T-helper 1 cell treated with Interleukin-12 subunit alpha and Interleukin-12 subunit beta and Interleukin-4 antibody, amounts not matched to agents 30 μg/mL and 1 μg/mL, for 36 hours (primary cell): ENCODE measurements around the gene UBFD1.

Experiments used
- H3K27ac Mint-ChIP-seq: one replicate; pipeline ENCODE4 v1.8.0; 2021; ENCODE audit warnings: mild to moderate bottlenecking, mixed read lengths
- H3K27me3 Mint-ChIP-seq: one replicate; pipeline ENCODE4 v1.8.0; 2021; ENCODE audit warnings: low read depth, mixed read lengths
- H3K36me3 Mint-ChIP-seq: one replicate; pipeline ENCODE4 v1.8.0; 2021; ENCODE audit warnings: low read depth, mixed read lengths
- H3K4me1 Mint-ChIP-seq: one replicate; pipeline ENCODE4 v1.8.0; 2021; ENCODE audit warnings: low read depth, mixed read lengths
- H3K4me3 Mint-ChIP-seq: one replicate; pipeline ENCODE4 v1.8.0; 2021; ENCODE audit warnings: mild to moderate bottlenecking, moderate library complexity, mixed read lengths
- H3K9me3 Mint-ChIP-seq: one replicate; pipeline ENCODE4 v1.8.0; 2021; ENCODE audit warnings: mixed read lengths

UBFD1 gene

GRCh38 chr16:23519282-23519681 is 38.2 kb upstream of the UBFD1 start:
- Mint-ChIP-seq H3K9me3 (no peaks in the 10 kb centered on the region), H3K27ac (no peak overlapping the region), H3K4me3 (no peak overlapping the region), H3K27me3 (no peaks in the 10 kb centered on the region), H3K36me3 (peaks cover 25% of the 10 kb centered on the region), H3K4me1 (peaks cover 24% of the 10 kb centered on the region)

DNA sequence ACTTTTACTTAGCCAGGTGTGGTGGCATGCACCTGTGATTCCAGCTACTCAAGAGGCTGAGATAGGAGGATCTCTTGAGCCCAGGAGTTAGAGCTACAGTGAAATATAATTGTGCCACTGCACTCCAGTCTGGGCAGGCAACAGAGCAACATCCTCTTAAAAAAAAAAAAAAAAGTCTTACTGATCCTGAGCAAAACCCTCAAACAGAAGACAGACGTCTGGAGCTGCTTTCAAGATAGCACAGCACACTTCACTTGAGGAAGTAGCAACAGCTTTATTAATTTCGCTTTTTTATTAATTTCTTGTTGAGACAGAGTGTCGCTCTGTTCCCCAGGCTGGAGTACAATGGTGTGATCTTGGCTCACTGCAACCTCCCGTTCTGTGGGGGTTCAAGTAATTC is 37.0 kb upstream of the UBFD1 start:
- Mint-ChIP-seq H3K4me3 (no peak overlapping the region), H3K36me3 (peaks cover 27% of the 10 kb centered on the region), H3K27me3 (no peaks in the 10 kb centered on the region), H3K27ac (no peak overlapping the region), H3K9me3 (no peaks in the 10 kb centered on the region), H3K4me1 (peaks cover 16% of the 10 kb centered on the region)

- H3K36me3 Mint-ChIP-seq = peaks cover 27% of the 10 kb centered on the region
Measured at GRCh38 chr16:23521037-23521743, 36.3 kb upstream of the UBFD1 start.

DNA sequence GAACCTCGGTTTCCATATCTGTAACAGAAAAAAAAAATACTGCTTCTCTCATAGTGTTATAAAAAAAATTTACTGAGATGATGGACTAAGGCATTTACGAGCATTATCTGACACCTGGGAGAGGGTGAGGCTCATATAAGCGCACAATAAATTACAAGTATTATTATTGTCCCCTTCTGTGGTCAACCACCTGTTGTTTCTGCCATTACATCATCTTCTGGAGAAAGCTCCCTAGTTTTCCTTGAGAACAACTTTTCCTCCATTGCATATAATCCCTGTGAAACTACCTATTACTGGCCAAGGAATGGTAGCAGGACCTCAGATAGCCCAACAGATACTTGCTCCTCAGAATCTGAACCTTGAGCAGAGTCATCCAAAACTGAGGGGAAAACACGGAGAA is 35.6 kb upstream of the UBFD1 start:
- peaks cover 27% of the 10 kb centered on the region for H3K36me3 Mint-ChIP-seq
- H3K9me3 Mint-ChIP-seq = no peaks in the 10 kb centered on the region
- H3K27ac Mint-ChIP-seq = no peak overlapping the region
- no peak overlapping the region for H3K4me3 Mint-ChIP-seq
- H3K27me3 Mint-ChIP-seq = no peaks in the 10 kb centered on the region
- H3K4me1 Mint-ChIP-seq = peaks cover 8% of the 10 kb centered on the region

More at GRCh38 chr16:23521037-23521743, 36.3 kb upstream of the UBFD1 start:
- no peaks in the 10 kb centered on the region for H3K9me3 Mint-ChIP-seq
- no peak overlapping the region for H3K4me3 Mint-ChIP-seq
- H3K4me1 Mint-ChIP-seq = peaks cover 14% of the 10 kb centered on the region
- no peaks in the 10 kb centered on the region for H3K27me3 Mint-ChIP-seq
- no peak overlapping the region for H3K27ac Mint-ChIP-seq

- no peaks in the 10 kb centered on the region for H3K27me3 Mint-ChIP-seq
- H3K4me1 Mint-ChIP-seq = peaks cover 4% of the 10 kb centered on the region
Measured at GRCh38 chr16:23523321-23523720, 34.2 kb upstream of the UBFD1 start.

GRCh38 chr16:23523876-23524385 is 33.6 kb upstream of the UBFD1 start:
- H3K9me3 Mint-ChIP-seq = no peaks in the 10 kb centered on the region
- H3K4me1 Mint-ChIP-seq = no peaks in the 10 kb centered on the region
- H3K27ac Mint-ChIP-seq = no peak overlapping the region
- no peaks in the 10 kb centered on the region for H3K27me3 Mint-ChIP-seq
- H3K4me3 Mint-ChIP-seq = no peak overlapping the region
- peaks cover 22% of the 10 kb centered on the region for H3K36me3 Mint-ChIP-seq

More at GRCh38 chr16:23523321-23523720, 34.2 kb upstream of the UBFD1 start:
- H3K27ac Mint-ChIP-seq = no peak overlapping the region
- H3K4me3 Mint-ChIP-seq = no peak overlapping the region
- no peaks in the 10 kb centered on the region for H3K9me3 Mint-ChIP-seq
- H3K36me3 Mint-ChIP-seq = peaks cover 24% of the 10 kb centered on the region

DNA sequence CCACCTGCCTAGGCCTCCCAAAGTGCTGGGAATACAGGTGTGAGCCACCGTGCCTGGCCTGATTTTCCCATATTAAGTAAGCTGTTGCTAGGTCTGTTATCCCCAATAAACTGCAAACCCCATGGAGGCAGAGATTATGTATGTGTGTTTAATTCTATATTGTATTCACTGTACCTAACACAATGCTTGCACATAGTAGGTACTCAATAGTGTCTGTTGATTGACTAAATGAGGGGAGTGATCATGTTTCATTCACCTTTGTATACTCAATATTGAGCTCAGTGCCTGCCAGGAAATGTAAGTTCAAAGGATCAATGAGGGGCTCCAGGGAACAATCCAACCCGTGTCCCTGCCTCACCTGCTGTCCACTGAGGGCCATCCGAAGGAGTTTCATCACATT is 32.6 kb upstream of the UBFD1 start:
- H3K36me3 Mint-ChIP-seq = peaks cover 17% of the 10 kb centered on the region
- H3K27me3 Mint-ChIP-seq = no peaks in the 10 kb centered on the region
- no peak overlapping the region for H3K27ac Mint-ChIP-seq
- no peaks in the 10 kb centered on the region for H3K9me3 Mint-ChIP-seq
- H3K4me3 Mint-ChIP-seq = no peak overlapping the region
- H3K4me1 Mint-ChIP-seq = no peaks in the 10 kb centered on the region

DNA sequence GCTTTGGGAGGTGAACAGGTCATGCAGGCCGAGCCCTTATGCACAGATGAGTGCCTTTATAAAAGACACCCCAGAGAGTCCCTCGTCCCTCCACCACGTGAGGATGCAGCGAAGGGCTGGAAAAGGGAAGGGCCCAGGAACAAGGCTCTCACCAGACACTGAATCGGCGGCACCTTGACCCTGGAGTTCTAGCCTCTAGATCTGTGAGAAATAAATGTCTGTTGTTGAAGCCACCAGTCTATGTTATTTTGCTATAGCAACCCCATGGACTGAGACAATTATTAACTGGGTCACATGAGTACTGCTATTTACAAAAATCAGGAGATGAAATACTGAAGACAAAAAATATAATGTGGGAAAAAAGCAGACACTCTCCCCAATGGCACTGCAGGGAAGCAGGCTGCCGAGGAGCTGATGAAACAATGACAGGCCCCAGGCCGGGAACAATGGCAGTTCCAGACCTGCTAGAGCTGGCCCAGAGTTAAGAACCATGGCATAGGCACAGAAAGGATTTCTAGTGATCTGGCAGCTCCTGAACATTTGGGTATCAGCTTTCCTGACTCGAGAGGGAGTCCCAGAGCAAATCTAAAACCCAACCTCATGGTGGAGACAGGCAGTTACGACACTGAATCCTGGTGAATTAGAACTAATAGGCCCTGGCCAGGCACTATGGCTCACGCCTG is 29.4 kb upstream of the UBFD1 start:
- Mint-ChIP-seq H3K9me3 (no peaks in the 10 kb centered on the region), H3K36me3 (peaks cover 7% of the 10 kb centered on the region), H3K4me3 (no peak overlapping the region), H3K4me1 (no peaks in the 10 kb centered on the region), H3K27me3 (no peaks in the 10 kb centered on the region), H3K27ac (no peak overlapping the region)

DNA sequence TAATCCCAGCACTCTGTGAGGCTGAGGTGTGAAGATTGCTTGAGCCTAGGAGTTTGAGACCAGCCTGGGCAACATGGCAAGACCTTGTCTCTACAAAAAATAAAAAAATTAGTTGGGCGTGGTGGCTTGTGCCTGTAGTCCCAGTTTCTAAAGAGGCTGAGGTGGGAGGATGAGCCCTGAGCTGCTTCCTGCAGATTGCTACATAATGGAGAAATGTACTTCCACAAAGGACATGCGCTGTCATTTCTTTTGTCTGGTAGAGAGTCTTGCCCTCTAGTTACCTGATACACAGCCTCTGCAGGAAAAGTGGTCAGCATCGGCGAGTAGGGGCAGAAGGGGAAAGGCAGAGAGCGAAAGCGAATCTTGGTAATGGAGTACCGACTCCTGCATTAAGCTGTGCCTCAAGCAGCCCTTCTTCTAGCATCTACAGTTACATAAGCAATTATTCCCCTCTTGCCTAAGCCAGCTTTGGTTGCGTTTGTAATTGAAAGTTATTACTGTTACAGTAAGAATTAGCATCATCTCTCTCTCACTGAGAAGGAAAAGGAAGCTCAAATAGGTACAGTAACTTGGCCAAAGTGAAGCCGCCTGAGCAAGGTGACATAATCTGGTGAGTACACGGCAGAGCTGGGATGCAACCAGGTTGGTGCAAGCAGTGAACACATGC is 28.8 kb upstream of the UBFD1 start:
- H3K27ac Mint-ChIP-seq = no peak overlapping the region
- H3K4me1 Mint-ChIP-seq = no peaks in the 10 kb centered on the region
- peaks cover 5% of the 10 kb centered on the region for H3K36me3 Mint-ChIP-seq
- no peaks in the 10 kb centered on the region for H3K9me3 Mint-ChIP-seq
- no peak overlapping the region for H3K4me3 Mint-ChIP-seq
- no peaks in the 10 kb centered on the region for H3K27me3 Mint-ChIP-seq

DNA sequence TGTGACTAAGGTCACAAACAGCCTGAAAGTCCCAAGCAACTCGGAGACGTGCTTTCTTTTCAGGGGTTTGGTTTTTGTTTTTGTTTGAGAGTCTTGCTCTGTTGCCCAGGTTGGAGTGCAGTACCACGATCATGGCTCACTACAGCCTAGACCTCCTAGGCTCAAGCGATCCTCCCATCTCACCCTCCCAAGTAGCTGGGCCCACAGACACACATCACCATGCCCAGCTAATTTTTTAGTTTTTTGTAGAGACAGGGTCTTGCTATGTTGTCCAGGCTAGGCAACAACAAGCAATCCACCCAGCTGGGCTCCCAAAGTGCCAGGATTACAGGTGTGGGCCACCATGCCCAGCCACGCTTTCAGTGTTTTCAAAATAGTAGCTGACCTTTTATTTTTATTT is 27.5 kb upstream of the UBFD1 start:
- Mint-ChIP-seq H3K4me1 (no peaks in the 10 kb centered on the region), H3K36me3 (peaks cover 8% of the 10 kb centered on the region), H3K27ac (no peak overlapping the region), H3K27me3 (no peaks in the 10 kb centered on the region), H3K9me3 (no peaks in the 10 kb centered on the region), H3K4me3 (no peak overlapping the region)

DNA sequence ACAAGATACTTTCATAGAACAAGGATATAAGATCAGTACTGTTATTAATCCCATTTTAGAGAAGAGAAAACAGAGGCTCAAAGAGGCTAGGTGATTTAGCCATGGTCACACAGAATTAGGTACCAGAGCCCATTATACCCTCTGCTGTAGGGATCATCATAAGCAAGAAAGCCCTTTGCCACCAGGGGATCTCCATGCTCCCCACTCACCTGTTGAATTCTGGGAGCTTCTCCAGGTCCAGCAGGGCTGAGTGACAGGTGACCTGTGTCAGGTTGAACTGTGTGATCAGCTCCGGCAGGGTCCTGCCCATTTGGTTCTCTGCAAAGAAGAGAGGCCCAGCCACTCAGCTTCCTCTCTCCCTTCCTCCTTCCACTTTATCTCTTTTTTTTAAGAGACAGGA is 25.1 kb upstream of the UBFD1 start:
- H3K4me3 Mint-ChIP-seq = no peak overlapping the region

GRCh38 chr16:23534868-23535860 is 22.4 kb upstream of the UBFD1 start:
- no peaks in the 10 kb centered on the region for H3K9me3 Mint-ChIP-seq
- H3K4me1 Mint-ChIP-seq = no peaks in the 10 kb centered on the region

More for the DNA sequence above, 25.1 kb upstream of the UBFD1 start:
- Mint-ChIP-seq H3K9me3 (no peaks in the 10 kb centered on the region), H3K27ac (no peak overlapping the region), H3K27me3 (no peaks in the 10 kb centered on the region), H3K4me1 (no peaks in the 10 kb centered on the region), H3K36me3 (peaks cover 4% of the 10 kb centered on the region)

GRCh38 chr16:23535901-23536300 is 21.6 kb upstream of the UBFD1 start:
- H3K36me3 Mint-ChIP-seq = peaks cover 4% of the 10 kb centered on the region
- H3K4me1 Mint-ChIP-seq = no peaks in the 10 kb centered on the region
- no peaks in the 10 kb centered on the region for H3K27me3 Mint-ChIP-seq
- no peak overlapping the region for H3K27ac Mint-ChIP-seq
- no peaks in the 10 kb centered on the region for H3K9me3 Mint-ChIP-seq
- H3K4me3 Mint-ChIP-seq = no peak overlapping the region

More at GRCh38 chr16:23534868-23535860, 22.4 kb upstream of the UBFD1 start:
- H3K4me3 Mint-ChIP-seq = no peak overlapping the region
- H3K36me3 Mint-ChIP-seq = peaks cover 4% of the 10 kb centered on the region
- no peaks in the 10 kb centered on the region for H3K27me3 Mint-ChIP-seq
- H3K27ac Mint-ChIP-seq = no peak overlapping the region

GRCh38 chr16:23537390-23537789 is 20.1 kb upstream of the UBFD1 start:
- H3K4me3 Mint-ChIP-seq = no peak overlapping the region
- H3K27me3 Mint-ChIP-seq = no peaks in the 10 kb centered on the region
- peaks cover 7% of the 10 kb centered on the region for H3K36me3 Mint-ChIP-seq
- no peak overlapping the region for H3K27ac Mint-ChIP-seq
- no peaks in the 10 kb centered on the region for H3K4me1 Mint-ChIP-seq
- H3K9me3 Mint-ChIP-seq = no peaks in the 10 kb centered on the region
